ENCODE results near the gene C8G. TPM values are rescaled to one million over a fixed set of nuclear protein-coding genes. Genes with fewer than 3 reads are reported as not detected.
A peak's percentile ranks its signal among the peaks of the same experiment; 100 is the strongest.

C8G gene
- total RNA-seq, 1 donor from 2014 or later, result 1.6 TPM

GRCh38 chr9:136974817-136975535 lies 29.9 kb downstream of the C8G start:
- DNase-seq (ENCODE audit: low read depth) (no peak), FAIRE-seq (no peak)
- no peaks in the 10 kb centered on the region for H4K20me1 ChIP-seq (ENCODE audit: insufficient read depth, low read length)
- no peaks in the 10 kb centered on the region for H3K79me2 ChIP-seq (ENCODE audit: insufficient read depth, low read length)
- no peak overlapping the region for H3K4me3 ChIP-seq (ENCODE audit: insufficient read depth, low read depth, low read length)
- H2AFZ ChIP-seq (ENCODE audit: low read depth, low read length), result no peak overlapping the region
- no peaks in the 10 kb centered on the region for H3K9me3 Mint-ChIP-seq (ENCODE audit: unreplicated experiment)
- no peak overlapping the region for H3K4me2 ChIP-seq (ENCODE audit: low read length)
- no peaks in the 10 kb centered on the region for H3K9me3 ChIP-seq (ENCODE audit: insufficient read depth, low read depth, low read length)
- H3K27me3 Mint-ChIP-seq (ENCODE audit: low read depth, unreplicated experiment), result peaks cover 6% of the 10 kb centered on the region
- no peaks in the 10 kb centered on the region for H3K36me3 Mint-ChIP-seq (ENCODE audit: low read depth, unreplicated experiment)
- H3K9ac ChIP-seq (ENCODE audit: low read length), result no peak overlapping the region
- peaks cover 5% of the 10 kb centered on the region for H3K4me1 ChIP-seq (ENCODE audit: insufficient read depth, low read length)
- H3K36me3 ChIP-seq (ENCODE audit: insufficient read depth, low read length), result no peaks in the 10 kb centered on the region
- no peaks in the 10 kb centered on the region for H3K4me1 Mint-ChIP-seq (ENCODE audit: low read depth, unreplicated experiment)
- H3K4me3 Mint-ChIP-seq (ENCODE audit: unreplicated experiment), result no peak overlapping the region
- no peaks in the 10 kb centered on the region for H3K27me3 ChIP-seq (ENCODE audit: insufficient read depth, low read length)
- no peak overlapping the region for H3K27ac ChIP-seq (ENCODE audit: low read depth, low read length)
- H3K27ac Mint-ChIP-seq (ENCODE audit: unreplicated experiment), result no peak overlapping the region
- no peak for TF ChIP-seq CTCF (IDR thresholded peaks at IDR 0.05; ENCODE audit: insufficient read depth, low read depth, low read length)
- no peak for TF ChIP-seq EZH2 (IDR thresholded peaks at IDR 0.05; ENCODE audit: insufficient read depth, low read length)

- peaks cover 2% of the 10 kb centered on the region for H3K36me3 Mint-ChIP-seq (ENCODE audit: low read depth, unreplicated experiment)
- H3K27me3 ChIP-seq (ENCODE audit: insufficient read depth, low read length), result no peaks in the 10 kb centered on the region
- H3K4me1 ChIP-seq (ENCODE audit: insufficient read depth, low read length), result peaks cover 5% of the 10 kb centered on the region
- no peak overlapping the region for H3K27ac Mint-ChIP-seq (ENCODE audit: unreplicated experiment)
- H3K4me3 Mint-ChIP-seq (ENCODE audit: unreplicated experiment), result no peak overlapping the region
- no peaks in the 10 kb centered on the region for H3K36me3 ChIP-seq (ENCODE audit: insufficient read depth, low read length)
- H3K4me2 ChIP-seq (ENCODE audit: low read length), result no peak overlapping the region
- H3K9me3 Mint-ChIP-seq (ENCODE audit: unreplicated experiment), result no peaks in the 10 kb centered on the region
- peaks cover 11% of the 10 kb centered on the region for H3K27me3 Mint-ChIP-seq (ENCODE audit: low read depth, unreplicated experiment)
- H3K27ac ChIP-seq (ENCODE audit: low read depth, low read length), result no peak overlapping the region
- FAIRE-seq (no peak), DNase-seq (ENCODE audit: low read depth) (no peak)
- H3K9me3 ChIP-seq (ENCODE audit: insufficient read depth, low read depth, low read length), result no peaks in the 10 kb centered on the region
- no peaks in the 10 kb centered on the region for H3K79me2 ChIP-seq (ENCODE audit: insufficient read depth, low read length)
- no peaks in the 10 kb centered on the region for H4K20me1 ChIP-seq (ENCODE audit: insufficient read depth, low read length)
- H2AFZ ChIP-seq (ENCODE audit: low read depth, low read length), result no peak overlapping the region
- H3K4me3 ChIP-seq (ENCODE audit: insufficient read depth, low read depth, low read length), result no peak overlapping the region
- TF ChIP-seq EZH2 (IDR thresholded peaks at IDR 0.05; ENCODE audit: insufficient read depth, low read length), result no peak
- TF ChIP-seq CTCF (IDR thresholded peaks at IDR 0.05; ENCODE audit: insufficient read depth, low read depth, low read length), result no peak
- H3K9ac ChIP-seq (ENCODE audit: low read length), result no peak overlapping the region
- H3K4me1 Mint-ChIP-seq (ENCODE audit: low read depth, unreplicated experiment), result no peaks in the 10 kb centered on the region
Measured at GRCh38 chr9:136975644-136976043, 30.6 kb downstream of the C8G start.

- DNase-seq (ENCODE audit: low read depth) (no peak), FAIRE-seq (no peak)
- Histone ChIP-seq H3K27ac (ENCODE audit: low read depth, low read length) (no peak within 1 kb of the TSS), H3K36me3 (ENCODE audit: insufficient read depth, low read length) (no peaks in the 10 kb centered on the region), H3K4me1 (ENCODE audit: insufficient read depth, low read length) (peaks cover 5% of the 10 kb centered on the region), H3K9ac (ENCODE audit: low read length) (no peak within 1 kb of the TSS), H3K9me3 (ENCODE audit: insufficient read depth, low read depth, low read length) (no peaks in the 10 kb centered on the region), H3K27me3 (ENCODE audit: insufficient read depth, low read length) (no peaks in the 10 kb centered on the region), H3K79me2 (ENCODE audit: insufficient read depth, low read length) (no peaks in the 10 kb centered on the region), H2AFZ (ENCODE audit: low read depth, low read length) (peak within 1 kb of the TSS; percentile 84), H4K20me1 (ENCODE audit: insufficient read depth, low read length) (no peaks in the 10 kb centered on the region), H3K4me3 (ENCODE audit: insufficient read depth, low read depth, low read length) (peak within 1 kb of the TSS; percentile 49), H3K4me2 (ENCODE audit: low read length) (peak within 1 kb of the TSS; percentile 84)
- Mint-ChIP-seq H3K9me3 (ENCODE audit: unreplicated experiment) (no peaks in the 10 kb centered on the region), H3K4me1 (ENCODE audit: low read depth, unreplicated experiment) (no peaks in the 10 kb centered on the region), H3K4me3 (ENCODE audit: unreplicated experiment) (no peak within 1 kb of the TSS), H3K27ac (ENCODE audit: unreplicated experiment) (no peak within 1 kb of the TSS), H3K27me3 (ENCODE audit: low read depth, unreplicated experiment) (peaks cover 12% of the 10 kb centered on the region), H3K36me3 (ENCODE audit: low read depth, unreplicated experiment) (peaks cover 3% of the 10 kb centered on the region)
- TF ChIP-seq CTCF (IDR thresholded peaks at IDR 0.05; ENCODE audit: insufficient read depth, low read depth, low read length) (no peak), EZH2 (IDR thresholded peaks at IDR 0.05; ENCODE audit: insufficient read depth, low read length) (no peak)
Measured at GRCh38 chr9:136977223-136977622, 32.2 kb downstream of the C8G start, which contains the start of gene PTGDS. Gene PTGDS (plus strand): TSS chr9:136977504. CDS start chr9:136977579, 75 bp downstream.
